ENCODE results near the gene XPR1.

- no peak for TF ChIP-seq EZH2 (IDR thresholded peaks at IDR 0.05; ENCODE audit: insufficient read depth, low read length)
- TF ChIP-seq, protein P1, sequence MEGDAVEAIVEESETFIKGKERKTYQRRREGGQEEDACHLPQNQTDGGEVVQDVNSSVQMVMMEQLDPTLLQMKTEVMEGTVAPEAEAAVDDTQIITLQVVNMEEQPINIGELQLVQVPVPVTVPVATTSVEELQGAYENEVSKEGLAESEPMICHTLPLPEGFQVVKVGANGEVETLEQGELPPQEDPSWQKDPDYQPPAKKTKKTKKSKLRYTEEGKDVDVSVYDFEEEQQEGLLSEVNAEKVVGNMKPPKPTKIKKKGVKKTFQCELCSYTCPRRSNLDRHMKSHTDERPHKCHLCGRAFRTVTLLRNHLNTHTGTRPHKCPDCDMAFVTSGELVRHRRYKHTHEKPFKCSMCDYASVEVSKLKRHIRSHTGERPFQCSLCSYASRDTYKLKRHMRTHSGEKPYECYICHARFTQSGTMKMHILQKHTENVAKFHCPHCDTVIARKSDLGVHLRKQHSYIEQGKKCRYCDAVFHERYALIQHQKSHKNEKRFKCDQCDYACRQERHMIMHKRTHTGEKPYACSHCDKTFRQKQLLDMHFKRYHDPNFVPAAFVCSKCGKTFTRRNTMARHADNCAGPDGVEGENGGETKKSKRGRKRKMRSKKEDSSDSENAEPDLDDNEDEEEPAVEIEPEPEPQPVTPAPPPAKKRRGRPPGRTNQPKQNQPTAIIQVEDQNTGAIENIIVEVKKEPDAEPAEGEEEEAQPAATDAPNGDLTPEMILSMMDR (IDR thresholded peaks at IDR 0.05; ENCODE audit: insufficient read depth, low read depth, low read length) = no peak
Measured at GRCh38 chr1:180909462-180909976, 277.7 kb downstream of the XPR1 start.
